ENCODE measurements around the gene DSCAML1.

Gene DSCAML1

GRCh38 chr11:117733316-117733715 lies 63.7 kb downstream of the DSCAML1 start:
- no peak for DNase-seq (ENCODE audit: low spot score in 2 of 2)
- H3K9me3 Mint-ChIP-seq = no peaks in the 10 kb centered on the region
- no peaks in the 10 kb centered on the region for H3K4me1 Mint-ChIP-seq
- H3K27ac Mint-ChIP-seq = no peak overlapping the region
- ATAC-seq (ENCODE audit: low read depth) = no peak
- H3K4me3 Mint-ChIP-seq = no peak overlapping the region
- no peaks in the 10 kb centered on the region for H3K36me3 Mint-ChIP-seq
- H3K27me3 Mint-ChIP-seq = peaks cover 4% of the 10 kb centered on the region

GRCh38 chr11:117731722-117732290 lies 65.2 kb downstream of the DSCAML1 start:
- H3K27me3 Mint-ChIP-seq = peaks cover 3% of the 10 kb centered on the region
- no peak overlapping the region for H3K27ac Mint-ChIP-seq
- no peak overlapping the region for H3K4me3 Mint-ChIP-seq
- H3K36me3 Mint-ChIP-seq = no peaks in the 10 kb centered on the region
- no peak for ATAC-seq (ENCODE audit: low read depth)
- DNase-seq (ENCODE audit: low spot score in 2 of 2) = no peak
- no peaks in the 10 kb centered on the region for H3K9me3 Mint-ChIP-seq
- H3K4me1 Mint-ChIP-seq = no peaks in the 10 kb centered on the region

GRCh38 chr11:117730208-117730800 lies 66.7 kb downstream of the DSCAML1 start:
- Mint-ChIP-seq H3K4me1 (no peaks in the 10 kb centered on the region), H3K36me3 (no peaks in the 10 kb centered on the region), H3K27me3 (peaks cover 9% of the 10 kb centered on the region), H3K4me3 (no peak overlapping the region), H3K27ac (no peak overlapping the region), H3K9me3 (no peaks in the 10 kb centered on the region)
- ATAC-seq (ENCODE audit: low read depth) = no peak
- no peak for DNase-seq (ENCODE audit: low spot score in 2 of 2)

- ATAC-seq (ENCODE audit: low read depth) (no peak), DNase-seq (ENCODE audit: low spot score in 2 of 2) (no peak)
- peaks cover 10% of the 10 kb centered on the region for H3K27me3 Mint-ChIP-seq
- H3K4me1 Mint-ChIP-seq = no peaks in the 10 kb centered on the region
- H3K27ac Mint-ChIP-seq = no peak overlapping the region
- H3K9me3 Mint-ChIP-seq = no peaks in the 10 kb centered on the region
- no peak overlapping the region for H3K4me3 Mint-ChIP-seq
- H3K36me3 Mint-ChIP-seq = no peaks in the 10 kb centered on the region
Observed at GRCh38 chr11:117725048-117725734, 71.8 kb downstream of the DSCAML1 start.

GRCh38 chr11:117724621-117725020 lies 72.4 kb downstream of the DSCAML1 start:
- ATAC-seq (ENCODE audit: low read depth) (no peak), DNase-seq (ENCODE audit: low spot score in 2 of 2) (no peak)
- no peak overlapping the region for H3K4me3 Mint-ChIP-seq
- no peaks in the 10 kb centered on the region for H3K4me1 Mint-ChIP-seq
- no peak overlapping the region for H3K27ac Mint-ChIP-seq
- H3K27me3 Mint-ChIP-seq = peaks cover 10% of the 10 kb centered on the region
- no peaks in the 10 kb centered on the region for H3K9me3 Mint-ChIP-seq
- no peaks in the 10 kb centered on the region for H3K36me3 Mint-ChIP-seq

- no peak for DNase-seq (ENCODE audit: low spot score in 2 of 2)
- Mint-ChIP-seq H3K27me3 (peaks cover 10% of the 10 kb centered on the region), H3K27ac (no peak overlapping the region), H3K36me3 (no peaks in the 10 kb centered on the region), H3K4me3 (no peak overlapping the region), H3K9me3 (no peaks in the 10 kb centered on the region), H3K4me1 (no peaks in the 10 kb centered on the region)
- ATAC-seq (ENCODE audit: low read depth) = no peak
Observed at GRCh38 chr11:117724104-117724503, 72.9 kb downstream of the DSCAML1 start.

GRCh38 chr11:117723277-117724024 lies 73.6 kb downstream of the DSCAML1 start:
- Mint-ChIP-seq H3K36me3 (no peaks in the 10 kb centered on the region), H3K4me3 (no peak overlapping the region), H3K4me1 (no peaks in the 10 kb centered on the region), H3K27me3 (peaks cover 12% of the 10 kb centered on the region), H3K9me3 (no peaks in the 10 kb centered on the region), H3K27ac (no peak overlapping the region)
- DNase-seq (ENCODE audit: low spot score in 2 of 2) = no peak
- ATAC-seq (ENCODE audit: low read depth) = no peak

- Mint-ChIP-seq H3K4me1 (no peaks in the 10 kb centered on the region), H3K4me3 (no peak overlapping the region), H3K36me3 (no peaks in the 10 kb centered on the region), H3K27me3 (peaks cover 14% of the 10 kb centered on the region), H3K27ac (no peak overlapping the region), H3K9me3 (no peaks in the 10 kb centered on the region)
- ATAC-seq (ENCODE audit: low read depth) (no peak), DNase-seq (ENCODE audit: low spot score in 2 of 2) (no peak)
Observed at GRCh38 chr11:117722082-117722481, 74.9 kb downstream of the DSCAML1 start.

GRCh38 chr11:117720061-117720511 lies 76.9 kb downstream of the DSCAML1 start:
- no peak for ATAC-seq (ENCODE audit: low read depth)
- Mint-ChIP-seq H3K4me3 (no peak overlapping the region), H3K9me3 (no peaks in the 10 kb centered on the region), H3K27ac (no peak overlapping the region), H3K4me1 (no peaks in the 10 kb centered on the region), H3K36me3 (no peaks in the 10 kb centered on the region), H3K27me3 (peaks cover 10% of the 10 kb centered on the region)
- no peak for DNase-seq (ENCODE audit: low spot score in 2 of 2)

- Mint-ChIP-seq H3K4me1 (no peaks in the 10 kb centered on the region), H3K9me3 (no peaks in the 10 kb centered on the region), H3K36me3 (no peaks in the 10 kb centered on the region), H3K4me3 (no peak overlapping the region), H3K27me3 (peaks cover 10% of the 10 kb centered on the region), H3K27ac (no peak overlapping the region)
- no peak for DNase-seq (ENCODE audit: low spot score in 2 of 2)
- no peak for ATAC-seq (ENCODE audit: low read depth)
Observed at GRCh38 chr11:117719480-117719879, 77.5 kb downstream of the DSCAML1 start.

- H3K9me3 Mint-ChIP-seq = no peaks in the 10 kb centered on the region
- no peaks in the 10 kb centered on the region for H3K36me3 Mint-ChIP-seq
- ATAC-seq (ENCODE audit: low read depth) (no peak), DNase-seq (ENCODE audit: low spot score in 2 of 2) (no peak)
- no peaks in the 10 kb centered on the region for H3K4me1 Mint-ChIP-seq
- H3K27ac Mint-ChIP-seq = no peak overlapping the region
- H3K27me3 Mint-ChIP-seq = peaks cover 12% of the 10 kb centered on the region
- no peak overlapping the region for H3K4me3 Mint-ChIP-seq
Observed at GRCh38 chr11:117717485-117718314, 79.3 kb downstream of the DSCAML1 start.

GRCh38 chr11:117716521-117717440 lies 80.2 kb downstream of the DSCAML1 start:
- Mint-ChIP-seq H3K4me1 (no peaks in the 10 kb centered on the region), H3K27me3 (peaks cover 12% of the 10 kb centered on the region), H3K27ac (no peak overlapping the region), H3K4me3 (no peak overlapping the region), H3K36me3 (no peaks in the 10 kb centered on the region), H3K9me3 (no peaks in the 10 kb centered on the region)
- DNase-seq (ENCODE audit: low spot score in 2 of 2) (no peak), ATAC-seq (ENCODE audit: low read depth) (no peak)

GRCh38 chr11:117715801-117716200 lies 81.2 kb downstream of the DSCAML1 start:
- Mint-ChIP-seq H3K36me3 (no peaks in the 10 kb centered on the region), H3K27me3 (peaks cover 17% of the 10 kb centered on the region), H3K9me3 (no peaks in the 10 kb centered on the region), H3K4me1 (no peaks in the 10 kb centered on the region), H3K4me3 (no peak overlapping the region), H3K27ac (no peak overlapping the region)
- ATAC-seq (ENCODE audit: low read depth) = no peak
- no peak for DNase-seq (ENCODE audit: low spot score in 2 of 2)

Data from memory B cell (primary cell).